ENCODE measurements around the gene PTPN2. TPM values are rescaled to one million over a fixed set of nuclear protein-coding genes. Genes with fewer than 3 reads are reported as not detected.

PTPN2 gene
- total RNA-seq, 4 donors from 2014 or later: 33.1 to 45.3 (median 37.7) TPM

- Histone ChIP-seq H3K4me1 (peaks cover 7 to 9% of the 10 kb centered on the region in 2 donors), H3K4me3 (replicated peaks in 1 of 3) (no peak overlapping the region), H3K27ac (peak overlapping the region in 2 of 3 donors; percentile 17 to 27), H3K27me3 (no peaks in the 10 kb centered on the region), H3K36me3 (peaks cover 3 to 8% of the 10 kb centered on the region in 2 donors), H3K9me3 (no peaks in the 10 kb centered on the region)
- intact Hi-C loops (cut with DNase I): no loop called here
- no peak for TF ChIP-seq CTCF (IDR thresholded peaks at IDR 0.05)
- no peak for TF ChIP-seq POLR2A (IDR thresholded peaks at IDR 0.05)
- no peak for DNase-seq
- WGBS, 2 donors: 60 to 72% methylated on average over 4 of the region's 4 CpGs
Measured at GRCh38 chr18:12838178-12838634, 45.8 kb downstream of the PTPN2 start.

GRCh38 chr18:12837747-12838146 lies 46.3 kb downstream of the PTPN2 start:
- Histone ChIP-seq H3K4me3 (replicated peaks in 1 of 3) (no peak overlapping the region), H3K27ac (peak overlapping the region in 1 of 3 donors; percentile 17), H3K36me3 (peaks cover 3 to 8% of the 10 kb centered on the region in 2 donors), H3K4me1 (peaks cover 7 to 9% of the 10 kb centered on the region in 2 donors), H3K27me3 (no peaks in the 10 kb centered on the region), H3K9me3 (no peaks in the 10 kb centered on the region)
- no peak for TF ChIP-seq POLR2A (IDR thresholded peaks at IDR 0.05)
- TF ChIP-seq CTCF (IDR thresholded peaks at IDR 0.05): no peak
- intact Hi-C loops (cut with DNase I): no loop called here
- DNase-seq: no peak

DNA sequence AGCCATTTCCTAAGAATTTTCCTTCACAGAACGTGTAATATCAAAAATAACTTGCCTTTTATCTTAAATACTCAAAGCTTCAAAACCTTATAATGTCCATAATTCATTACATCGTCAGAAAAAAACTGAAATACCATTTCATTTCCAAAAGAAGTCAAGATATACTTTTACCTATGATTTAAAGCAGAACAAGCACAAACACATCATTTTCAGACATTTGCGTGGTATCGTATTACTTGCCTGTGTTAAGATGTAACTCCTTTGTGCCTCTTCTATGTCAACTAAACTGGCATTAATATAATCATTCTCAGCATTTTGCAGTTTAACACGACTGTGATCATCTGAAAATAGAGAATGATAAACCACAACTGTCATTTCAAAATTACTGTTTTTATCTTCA lies 47.5 kb downstream of the PTPN2 start:
- Histone ChIP-seq H3K27me3 (no peaks in the 10 kb centered on the region), H3K27ac (no peak overlapping the region), H3K4me1 (peaks cover 7 to 9% of the 10 kb centered on the region in 2 donors), H3K36me3 (peaks cover 3 to 8% of the 10 kb centered on the region in 2 donors), H3K9me3 (no peaks in the 10 kb centered on the region), H3K4me3 (replicated peaks in 1 of 3) (no peak overlapping the region)
- WGBS, 2 donors: 91 to 92% methylated on average over 5 of the region's 5 CpGs
- no peak for TF ChIP-seq POLR2A (IDR thresholded peaks at IDR 0.05)
- TF ChIP-seq CTCF (IDR thresholded peaks at IDR 0.05): no peak
- intact Hi-C loops (cut with DNase I): no loop called here
- DNase-seq: no peak

DNA sequence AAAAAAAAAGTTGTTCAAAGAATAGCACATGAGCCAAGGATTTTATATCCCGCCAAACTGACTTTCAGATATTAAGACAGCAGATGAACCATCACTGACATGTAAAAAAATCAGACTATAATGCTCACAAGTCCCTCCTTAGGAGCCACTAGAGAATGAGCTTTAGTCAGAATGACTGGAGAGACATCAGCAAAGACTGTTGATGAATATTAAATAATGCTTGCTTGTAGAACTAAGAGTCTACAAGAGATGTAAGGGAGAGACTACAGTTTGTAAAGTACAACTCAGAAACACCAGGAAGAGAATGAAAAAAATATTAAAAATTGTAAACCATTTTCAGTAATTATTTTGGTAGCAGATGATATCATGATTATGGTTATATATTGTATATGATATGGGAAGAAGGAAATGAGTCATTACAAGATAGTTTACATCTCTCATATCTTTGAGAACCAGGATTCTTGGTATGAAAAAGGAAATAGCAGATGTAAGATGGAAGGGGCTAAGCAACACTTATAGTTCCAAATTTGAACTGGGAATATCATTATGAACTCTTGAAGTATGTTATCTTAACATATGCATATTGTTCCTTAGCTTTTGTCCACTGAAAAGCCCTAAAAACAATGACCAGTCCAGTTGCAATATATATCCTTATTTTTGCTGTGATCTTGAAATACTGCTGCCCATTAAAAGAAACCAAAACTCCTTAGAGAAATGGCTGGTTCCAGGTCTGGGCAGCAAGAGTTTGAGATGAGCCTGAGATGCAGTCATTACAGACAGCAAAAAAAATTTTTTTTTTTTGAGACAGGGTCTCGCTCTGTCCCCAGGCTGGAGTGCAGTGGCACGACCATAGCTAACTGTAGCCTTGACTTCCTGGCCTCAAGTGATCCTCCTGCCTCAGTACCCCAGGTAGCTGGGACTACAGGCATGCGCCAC lies 55.7 kb downstream of the PTPN2 start:
- peaks cover 6 to 16% of the 10 kb centered on the region in 2 donors for H3K36me3 ChIP-seq
- intact Hi-C loops (cut with DNase I): no loop called here

More for the DNA sequence above, 55.7 kb downstream of the PTPN2 start:
- WGBS, 2 donors: 95 to 99% methylated on average over 4 of the region's 4 CpGs
- TF ChIP-seq CTCF (IDR thresholded peaks at IDR 0.05): no peak
- TF ChIP-seq POLR2A (IDR thresholded peaks at IDR 0.05): no peak
- H3K4me1 ChIP-seq: no peaks in the 10 kb centered on the region
- H3K27ac ChIP-seq: no peak overlapping the region
- H3K9me3 ChIP-seq: no peaks in the 10 kb centered on the region
- H3K27me3 ChIP-seq: no peaks in the 10 kb centered on the region
- no peak overlapping the region for H3K4me3 ChIP-seq (replicated peaks in 1 of 3)
- DNase-seq: no peak
